IMR-90 (cell line): ENCODE data around the gene CDC42EP1. TPM values are rescaled to one million over a fixed set of nuclear protein-coding genes. Genes with fewer than 3 reads are reported as not detected.

ENCODE experiments used
- ATAC-seq: fragments of 200-7000 bp; cut with Tn5 transposase; 2 replicates; pipeline ENCODE4 v1.9.1; 2020; ENCODE audit warnings: low read depth, mild to moderate bottlenecking, moderate library complexity
- BruUV-seq: library from RNA; stranded (reverse); fragments of 400-500 nt; replicated peaks from 2 replicates; lab custom pipeline; 2021; lab: Mats Ljungman, UMichigan
- CTCF ChIA-PET: fragments of 300-600 bp; formaldehyde crosslinking; extraction: SDS; loops from one replicate; lab custom pipeline; 2021; ENCODE audit warnings: antibody characterized with exemption; lab: Yijun Ruan, JAX
- POLR2A ChIA-PET: fragments of 300-600 bp; sonication (Branson Sonifier 250); formaldehyde crosslinking; loops from one replicate; lab custom pipeline; 2022; ENCODE audit warnings: antibody characterized with exemption; ENCODE audit not compliant: unreplicated experiment; lab: Charles Lee
- DNase-seq: peaks from one replicate; pipeline ENCODE4 v3.0.0; 2013
- H2AFZ ChIP-seq: replicated peaks from 2 replicates; pipeline ENCODE3; 2013; ENCODE audit warnings: low read length, mild to moderate bottlenecking; ENCODE audit not compliant: poor library complexity
- H2AK5ac ChIP-seq: 2 replicates; pipeline ENCODE4 v1.6.1; 2013; ENCODE audit warnings: low read depth, low read length, inconsistent platforms
- H2AK9ac ChIP-seq: replicated peaks from 2 replicates; pipeline ENCODE3; 2013; ENCODE audit warnings: mild to moderate bottlenecking, low read depth, low read length, moderate library complexity; ENCODE audit not compliant: poor library complexity
- H2BK120ac ChIP-seq: 2 replicates; pipeline ENCODE4 v1.6.1; 2013; ENCODE audit warnings: low read depth, low read length, inconsistent platforms
- H2BK15ac ChIP-seq: 3 replicates; pipeline ENCODE4 v1.6.1; 2013; ENCODE audit warnings: low read depth, low read length, inconsistent platforms
- H2BK20ac ChIP-seq: 2 replicates; pipeline ENCODE4 v1.6.1; 2013; ENCODE audit warnings: low read depth, mild to moderate bottlenecking, inconsistent platforms, low read length, moderate library complexity
- H2BK5ac ChIP-seq: 2 replicates; pipeline ENCODE4 v1.6.1; 2013; ENCODE audit warnings: mild to moderate bottlenecking, low read depth, low read length, inconsistent platforms; ENCODE audit not compliant: poor library complexity, severe bottlenecking
- H3K14ac ChIP-seq: replicated peaks from 2 replicates; pipeline ENCODE4 v1.6.1; 2013; ENCODE audit warnings: low read depth, low read length, inconsistent platforms
- H3K18ac ChIP-seq: 2 replicates; pipeline ENCODE4 v1.6.1; 2013; ENCODE audit warnings: low read depth, low read length, control low read depth
- H3K23ac ChIP-seq: 2 replicates; pipeline ENCODE4 v1.6.1; 2013; ENCODE audit warnings: low read depth, low read length, inconsistent platforms
- H3K27ac ChIP-seq: 2 replicates; pipeline ENCODE4 v1.5.1; 2013; ENCODE audit warnings: mild to moderate bottlenecking, control low read depth, low read length; ENCODE audit not compliant: insufficient read depth
- H3K27me3 ChIP-seq: 2 replicates; pipeline ENCODE4 v1.6.1; 2013; ENCODE audit warnings: low read length; ENCODE audit not compliant: control insufficient read depth, insufficient read depth
- H3K36me3 ChIP-seq: 2 replicates; pipeline ENCODE4 v1.6.1; 2013; ENCODE audit warnings: low read length, mixed read lengths; ENCODE audit not compliant: control insufficient read depth, insufficient read depth
- H3K4ac ChIP-seq: 2 replicates; pipeline ENCODE4 v1.6.1; 2013; ENCODE audit warnings: low read depth, low read length, inconsistent platforms
- H3K4me1 ChIP-seq: 2 replicates; pipeline ENCODE4 v1.6.1; 2013; ENCODE audit warnings: low read length, mixed read lengths; ENCODE audit not compliant: control insufficient read depth, insufficient read depth
- H3K4me2 ChIP-seq: 2 replicates; pipeline ENCODE4 v1.6.1; 2013; ENCODE audit warnings: low read depth, mild to moderate bottlenecking, control low read depth, low read length, moderate library complexity
- H3K4me3 ChIP-seq: 2 replicates; pipeline ENCODE4 v1.5.1; 2013; ENCODE audit warnings: low read depth, mild to moderate bottlenecking, control low read depth, low read length, moderate library complexity; ENCODE audit not compliant: insufficient read depth
- H3K56ac ChIP-seq: 2 replicates; pipeline ENCODE4 v1.6.1; 2013; ENCODE audit warnings: low read length, inconsistent platforms; ENCODE audit not compliant: insufficient read depth; ENCODE audit errors: extremely low read depth
- H3K79me1 ChIP-seq, 2 experiments: 2 replicates each; pipeline ENCODE4 v1.6.1; 2013; ENCODE audit warnings: low read length in 2 of 2, inconsistent platforms in 1 of 2, low read depth in 1 of 2
- H3K9ac ChIP-seq: 2 replicates; pipeline ENCODE4 v1.6.1; 2013; ENCODE audit warnings: low read depth, low read length, control low read depth
- H3K9me1 ChIP-seq: 2 replicates; pipeline ENCODE4 v1.6.1; 2013; ENCODE audit warnings: low read length, inconsistent platforms; ENCODE audit not compliant: insufficient read depth
- H3K9me3 ChIP-seq: 2 replicates; pipeline ENCODE4 v1.6.1; 2013; ENCODE audit warnings: low read length; ENCODE audit not compliant: control insufficient read depth, insufficient read depth
- H4K20me1 ChIP-seq: 2 replicates; pipeline ENCODE4 v1.6.1; 2013; ENCODE audit warnings: low read length, inconsistent platforms; ENCODE audit not compliant: insufficient read depth
- H4K5ac ChIP-seq: 2 replicates; pipeline ENCODE4 v1.6.1; 2013; ENCODE audit warnings: mild to moderate bottlenecking, low read depth, low read length, control low read depth
- H4K8ac ChIP-seq, 2 experiments: 2 replicates each; pipeline ENCODE4 v1.6.1; 2013; ENCODE audit warnings: low read depth in 2 of 2, low read length in 2 of 2, control low read depth in 1 of 2, inconsistent platforms in 1 of 2
- H4K91ac ChIP-seq: 2 replicates; pipeline ENCODE4 v1.6.1; 2013; ENCODE audit warnings: low read depth, low read length, inconsistent platforms; ENCODE audit not compliant: insufficient read depth
- CHD1 ChIP-seq: IDR thresholded peaks from 2 replicates; pipeline ENCODE4 v1.6.1; 2012; ENCODE audit warnings: low read depth, low read length, improper control_type of control experiment
- FOS ChIP-seq: fragments of 150-350 bp; IDR thresholded peaks from 2 replicates; pipeline ENCODE4 v1.6.1; 2016; ENCODE audit warnings: low read depth, low read length
- NFE2L2 ChIP-seq: fragments of 150-350 bp; IDR thresholded peaks from 2 replicates; pipeline ENCODE4 v1.6.1; 2016; ENCODE audit warnings: low read depth, mild to moderate bottlenecking, low read length
- POLR2A ChIP-seq: IDR thresholded peaks from 2 replicates; pipeline ENCODE4 v1.6.1; 2012; ENCODE audit warnings: mild to moderate bottlenecking, low read depth, low read length
- RCOR1 ChIP-seq: IDR thresholded peaks from 2 replicates; pipeline ENCODE4 v1.6.1; 2012; ENCODE audit warnings: mild to moderate bottlenecking, low read length, improper control_type of control experiment; ENCODE audit not compliant: insufficient replicate concordance
- RFX5 ChIP-seq: IDR thresholded peaks from 2 replicates; pipeline ENCODE4 v1.8.0; 2012; ENCODE audit warnings: low read depth, mild to moderate bottlenecking, low read length, moderate library complexity
- SMC3 ChIP-seq: fragments of 150-350 bp; IDR thresholded peaks from 2 replicates; pipeline ENCODE4 v1.6.1; 2016; ENCODE audit warnings: low read depth, mild to moderate bottlenecking, antibody characterized with exemption, low read length, moderate library complexity
- WGBS, 2 experiments: methylation state at CpG; one replicate each; pipeline versions ENCODE4 v1.1.5 to v1.1.7; 2013; ENCODE audit warnings: missing lambda C conversion rate in 2 of 2; ENCODE audit not compliant: insufficient read length in 1 of 2; ENCODE audit errors: extremely low coverage in 2 of 2; 5-methylcytosine and 5-hydroxymethylcytosine counted together
- dilution Hi-C: fragments of 300-500 bp; cut with HindIII; formaldehyde crosslinking; loops from one replicate; pipeline ENCODE4 v1.14.3; 2018; ENCODE audit warnings: low sequenced_read_pairs; ENCODE audit not compliant: unreplicated experiment
- in situ Hi-C: fragments of 300-500 bp; cut with MboI; formaldehyde crosslinking; loops from 3 replicates; pipeline ENCODE4 v1.14.3; 2019; ENCODE audit warnings: low sequenced_read_pairs, inconsistent platforms, mixed read lengths
- intact Hi-C: fragments of 100-400 bp; cut with micrococcal nuclease; formaldehyde crosslinking; loops from 2 replicates; pipeline ENCODE4 v1.10.0; 2022
- polyA plus RNA-seq, 3 experiments: library from polyadenylated mRNA; depleted of rRNA; stranded (reverse); fragments of >200 nt; gene quantifications; 2 replicates each; pipeline ENCODE4 v1.2.3, GENCODE V29; 2012; ENCODE audit warnings: low replicate concordance in 1 of 3
- total RNA-seq: library from RNA; depleted of rRNA; stranded (reverse); fragments of >200 nt; gene quantifications from 2 replicates; pipeline ENCODE4 v1.2.3, GENCODE V29; 2012
- TF ChIP-seq, protein P1 (sequence below): fragments of 150-350 bp; IDR thresholded peaks from 2 replicates; pipeline ENCODE4 v1.6.1; 2016; ENCODE audit warnings: low read depth, mild to moderate bottlenecking, low read length, moderate library complexity, borderline replicate concordance
- TF ChIP-seq, protein P2 (sequence below): fragments of 150-350 bp; IDR thresholded peaks from 2 replicates; pipeline ENCODE4 v1.6.1; 2017; ENCODE audit warnings: mild to moderate bottlenecking, antibody characterized with exemption, low read length, low read depth

The CDC42EP1 gene
- total and polyA plus RNA-seq, 2 of the 4 experiments (the other 2 are of a cell fraction) = 4.7 to 47.3 TPM

DNA sequence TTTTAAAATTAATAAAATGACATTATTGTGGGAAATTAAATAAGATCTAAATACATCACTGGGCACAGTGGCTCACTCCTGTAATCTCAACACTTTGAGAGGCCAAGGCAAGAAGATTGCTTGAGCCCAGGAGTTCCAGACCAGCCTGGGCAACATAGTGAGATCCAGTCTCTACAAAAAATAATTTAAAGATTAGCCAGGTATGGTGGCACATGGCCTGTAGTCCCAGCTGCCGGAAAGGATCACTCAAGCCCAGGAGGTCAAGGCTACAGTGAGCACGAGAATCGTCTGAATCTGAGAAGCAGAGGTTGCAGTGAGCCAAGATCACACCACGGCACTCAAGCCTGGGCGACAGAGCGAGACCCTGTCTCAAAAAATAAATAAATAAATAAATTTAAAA lies 25.1 kb upstream of the CDC42EP1 start:
- dilution Hi-C loops = no loop called here

More for the DNA sequence above, 25.1 kb upstream of the CDC42EP1 start:
- H3K4me2 ChIP-seq = no peak overlapping the region
- no peak overlapping the region for H3K4ac ChIP-seq
- H2AK5ac ChIP-seq = no peak overlapping the region
- H3K9ac ChIP-seq = no peak overlapping the region
- no peak overlapping the region for H2AK9ac ChIP-seq
- intact Hi-C loops = loop anchor here (5.0 kb wide), 2 partner anchors 218 to 327 kb away; no protein-coding TSS in a partner anchor
- H3K36me3 ChIP-seq = no peaks in the 10 kb centered on the region
- H3K14ac ChIP-seq = no peak overlapping the region
- no peaks in the 10 kb centered on the region for H3K79me1 ChIP-seq
- in situ Hi-C loops = loop anchor here (5.0 kb wide), 1 partner anchor 62 kb away; no protein-coding TSS in a partner anchor
- no peak overlapping the region for H3K18ac ChIP-seq
- H4K20me1 ChIP-seq = peaks cover 3% of the 10 kb centered on the region; the same call in 1 of the 2 replicates
- ATAC-seq (no peak), DNase-seq (no peak)
- BruUV-seq = no TSS peak
- WGBS, 2 experiments = 100% methylated on average over 1 of the region's 6 CpGs; no CpG with 5 or more reads in 1 of the 2 experiments
- TF ChIP-seq RFX5 (no peak), FOS (no peak), CHD1 (no peak), NFE2L2 (no peak), POLR2A (no peak), SMC3 (no peak), RCOR1 (no peak)
- TF ChIP-seq, protein P1, sequence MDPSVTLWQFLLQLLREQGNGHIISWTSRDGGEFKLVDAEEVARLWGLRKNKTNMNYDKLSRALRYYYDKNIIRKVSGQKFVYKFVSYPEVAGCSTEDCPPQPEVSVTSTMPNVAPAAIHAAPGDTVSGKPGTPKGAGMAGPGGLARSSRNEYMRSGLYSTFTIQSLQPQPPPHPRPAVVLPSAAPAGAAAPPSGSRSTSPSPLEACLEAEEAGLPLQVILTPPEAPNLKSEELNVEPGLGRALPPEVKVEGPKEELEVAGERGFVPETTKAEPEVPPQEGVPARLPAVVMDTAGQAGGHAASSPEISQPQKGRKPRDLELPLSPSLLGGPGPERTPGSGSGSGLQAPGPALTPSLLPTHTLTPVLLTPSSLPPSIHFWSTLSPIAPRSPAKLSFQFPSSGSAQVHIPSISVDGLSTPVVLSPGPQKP = no peak
- TF ChIP-seq, protein P2, sequence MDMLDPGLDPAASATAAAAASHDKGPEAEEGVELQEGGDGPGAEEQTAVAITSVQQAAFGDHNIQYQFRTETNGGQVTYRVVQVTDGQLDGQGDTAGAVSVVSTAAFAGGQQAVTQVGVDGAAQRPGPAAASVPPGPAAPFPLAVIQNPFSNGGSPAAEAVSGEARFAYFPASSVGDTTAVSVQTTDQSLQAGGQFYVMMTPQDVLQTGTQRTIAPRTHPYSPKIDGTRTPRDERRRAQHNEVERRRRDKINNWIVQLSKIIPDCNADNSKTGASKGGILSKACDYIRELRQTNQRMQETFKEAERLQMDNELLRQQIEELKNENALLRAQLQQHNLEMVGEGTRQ = no peak
- H4K91ac ChIP-seq = no peak overlapping the region
- H2AFZ ChIP-seq = no peak overlapping the region
- H3K9me3 ChIP-seq = no peaks in the 10 kb centered on the region
- no peak overlapping the region for H4K8ac ChIP-seq
- H3K27me3 ChIP-seq = no peaks in the 10 kb centered on the region
- no peak overlapping the region for H2BK15ac ChIP-seq
- H3K23ac ChIP-seq = no peak overlapping the region
- H2BK5ac ChIP-seq = no peak overlapping the region
- CTCF ChIA-PET = no interaction called here
- no peak overlapping the region for H2BK120ac ChIP-seq
- no peaks in the 10 kb centered on the region for H3K9me1 ChIP-seq
- no peak overlapping the region for H3K4me3 ChIP-seq
- POLR2A ChIA-PET = no interaction called here
- H3K4me1 ChIP-seq = peaks cover 6% of the 10 kb centered on the region
- no peak overlapping the region for H2BK20ac ChIP-seq
- H3K56ac ChIP-seq = no peak overlapping the region
- no peak overlapping the region for H4K5ac ChIP-seq
- no peak overlapping the region for H3K27ac ChIP-seq
